RKO (cell line): ENCODE measurements around the gene TPO.
"Not testable (repeated sequence)": the region's sequence is repeated elsewhere in the genome, so short reads cannot be mapped to it uniquely, and the experiment has no call there.

ENCODE experiments used
- DNase-seq: peaks from one replicate; pipeline ENCODE4 v3.0.0-alpha.2; 2016; ENCODE audit warnings: low spot score

Gene TPO

GRCh38 chr2:1405967-1406366 is 7.3 kb upstream of the TPO start:
- no peak for DNase-seq

- DNase-seq = no peak
Observed at GRCh38 chr2:1406434-1406833, 6.8 kb upstream of the TPO start.

- no peak for DNase-seq
Observed at GRCh38 chr2:1407950-1408675, 5.2 kb upstream of the TPO start.

GRCh38 chr2:1414121-1414520 is 858 bp downstream of the TPO start:
- no peak for DNase-seq

- not testable (repeated sequence) for DNase-seq
Observed at GRCh38 chr2:1414901-1415300, 1.6 kb downstream of the TPO start.

GRCh38 chr2:1415501-1415900 is 2.2 kb downstream of the TPO start:
- DNase-seq = no peak

GRCh38 chr2:1418566-1418965 is 5.3 kb downstream of the TPO start:
- no peak for DNase-seq

GRCh38 chr2:1420746-1421480 is 7.7 kb downstream of the TPO start:
- DNase-seq = no peak

- DNase-seq = no peak
Observed at GRCh38 chr2:1421731-1422130, 8.5 kb downstream of the TPO start.

- no peak for DNase-seq
Observed at GRCh38 chr2:1422131-1422530, 8.9 kb downstream of the TPO start.

- no peak for DNase-seq
Observed at GRCh38 chr2:1422716-1423285, 9.5 kb downstream of the TPO start.

- DNase-seq = no peak
Observed at GRCh38 chr2:1427086-1427485, 13.8 kb downstream of the TPO start.

GRCh38 chr2:1429895-1430294 is 16.6 kb downstream of the TPO start:
- DNase-seq = no peak

GRCh38 chr2:1430491-1430890 is 17.2 kb downstream of the TPO start:
- no peak for DNase-seq

GRCh38 chr2:1431886-1432400 is 18.7 kb downstream of the TPO start:
- DNase-seq = no peak

- DNase-seq = no peak
Observed at GRCh38 chr2:1432726-1433125, 19.5 kb downstream of the TPO start.

- DNase-seq = no peak
Observed at GRCh38 chr2:1436369-1436768, 23.1 kb downstream of the TPO start.

GRCh38 chr2:1437101-1437500 is 23.8 kb downstream of the TPO start:
- DNase-seq = no peak

- DNase-seq = no peak
Observed at GRCh38 chr2:1437537-1437936, 24.3 kb downstream of the TPO start.

GRCh38 chr2:1438972-1439371 is 25.7 kb downstream of the TPO start:
- no peak for DNase-seq

- no peak for DNase-seq
Observed at GRCh38 chr2:1440581-1440980, 27.3 kb downstream of the TPO start.

GRCh38 chr2:1446301-1446700 is 33.0 kb downstream of the TPO start:
- DNase-seq = no peak

GRCh38 chr2:1448009-1448408 is 34.7 kb downstream of the TPO start:
- no peak for DNase-seq
